ENCODE measurements around the gene COL5A2. TPM values are rescaled to one million over a fixed set of nuclear protein-coding genes. Genes with fewer than 3 reads are reported as not detected.

COL5A2 gene
- polyA plus RNA-seq, 1 donor from 2014 or later = 3.6 TPM

DNA sequence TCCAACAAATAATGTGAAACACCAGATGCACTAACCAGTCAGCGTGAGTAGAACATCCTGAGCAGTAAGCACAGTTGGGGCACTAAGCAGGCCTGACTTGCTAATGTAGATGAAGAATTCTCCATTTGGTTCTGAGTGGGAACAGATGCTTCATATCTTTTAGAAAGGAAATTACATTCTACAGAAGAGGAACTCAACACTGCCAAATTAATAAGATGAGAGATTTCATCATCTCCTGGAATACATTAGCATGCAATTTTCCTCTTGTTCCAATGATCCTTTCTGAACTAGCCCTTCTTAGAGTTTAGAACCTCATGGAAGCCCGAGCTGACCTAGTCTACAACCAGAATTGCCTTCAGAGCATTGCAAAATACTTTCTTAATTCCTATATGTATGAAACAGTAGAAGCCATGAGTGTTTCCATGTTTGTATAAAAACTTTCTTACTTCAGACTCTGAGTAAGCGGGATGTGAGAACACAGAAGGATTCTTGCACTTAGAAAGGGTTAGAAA lies 34.8 kb downstream of the COL5A2 start:
- Histone ChIP-seq H3K27ac (ENCODE audit: low read length) (no peak overlapping the region), H3K9ac (ENCODE audit: low read length) (no peak overlapping the region), H2AFZ (ENCODE audit: low read depth, low read length) (no peak overlapping the region), H3K36me3 (ENCODE audit: insufficient read depth, low read length) (no peaks in the 10 kb centered on the region), H3F3A (ENCODE audit: insufficient read depth, low read length, poor library complexity, severe bottlenecking) (no peaks in the 10 kb centered on the region), H3K4me2 (ENCODE audit: low read length) (no peak overlapping the region), H3K4me3 (ENCODE audit: low read length) (no peak overlapping the region), H4K20me1 (ENCODE audit: insufficient read depth) (no peaks in the 10 kb centered on the region), H3K27me3 (ENCODE audit: insufficient read depth, low read depth, low read length) (no peaks in the 10 kb centered on the region), H3K9me2 (ENCODE audit: insufficient read depth, low read length) (peaks cover 3% of the 10 kb centered on the region), H3K9me3 (ENCODE audit: low read length) (no peaks in the 10 kb centered on the region), H3K79me2 (replicated peaks; ENCODE audit: insufficient read depth, low read length) (no peaks in the 10 kb centered on the region)
- no peak for TF ChIP-seq EZH2 (IDR thresholded peaks at IDR 0.05; ENCODE audit: borderline replicate concordance, insufficient read depth, low read length, poor library complexity, severe bottlenecking)
- TF ChIP-seq MXI1 (conservative IDR thresholded peaks at IDR 0.05; ENCODE audit: poor library complexity, severe bottlenecking) = no peak
- TF ChIP-seq POLR2AphosphoS5 (IDR thresholded peaks at IDR 0.05) = no peak
- TF ChIP-seq EP300 (conservative IDR thresholded peaks at IDR 0.05; ENCODE audit: poor library complexity, severe bottlenecking) = no peak
- no peak for TF ChIP-seq TAF1 (IDR thresholded peaks at IDR 0.05; ENCODE audit: low read depth)

DNA sequence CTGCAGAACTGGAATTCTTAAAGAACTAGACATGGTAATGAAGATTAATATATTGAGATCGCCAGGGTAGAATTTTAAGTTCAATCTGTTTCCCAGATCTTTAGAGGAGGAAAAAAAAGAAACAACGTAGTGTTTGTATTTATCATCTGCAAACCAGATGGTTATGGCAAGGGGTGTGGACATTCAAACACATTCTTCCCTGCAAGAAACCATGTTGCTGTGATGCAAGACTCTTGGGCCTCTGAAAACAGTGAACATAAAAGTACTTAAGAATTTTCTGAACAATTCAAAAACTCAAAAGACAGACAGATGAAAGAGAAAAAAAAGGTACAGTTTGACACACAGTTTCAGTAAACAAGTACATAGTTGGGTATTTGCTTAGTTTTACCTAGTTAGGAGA lies 35.6 kb downstream of the COL5A2 start:
- H3K9me3 ChIP-seq (ENCODE audit: low read length) = no peaks in the 10 kb centered on the region
- H2AFZ ChIP-seq (ENCODE audit: low read depth, low read length) = no peak overlapping the region
- no peaks in the 10 kb centered on the region for H4K20me1 ChIP-seq (ENCODE audit: insufficient read depth)
- no peaks in the 10 kb centered on the region for H3K36me3 ChIP-seq (ENCODE audit: insufficient read depth, low read length)
- peaks cover 3% of the 10 kb centered on the region for H3K9me2 ChIP-seq (ENCODE audit: insufficient read depth, low read length)
- H3K79me2 ChIP-seq (replicated peaks; ENCODE audit: insufficient read depth, low read length) = no peaks in the 10 kb centered on the region
- no peak overlapping the region for H3K9ac ChIP-seq (ENCODE audit: low read length)
- H3K4me3 ChIP-seq (ENCODE audit: low read length) = no peak overlapping the region
- H3K27me3 ChIP-seq (ENCODE audit: insufficient read depth, low read depth, low read length) = no peaks in the 10 kb centered on the region
- H3K27ac ChIP-seq (ENCODE audit: low read length) = no peak overlapping the region
- no peaks in the 10 kb centered on the region for H3F3A ChIP-seq (ENCODE audit: insufficient read depth, low read length, poor library complexity, severe bottlenecking)
- no peak for TF ChIP-seq TAF1 (IDR thresholded peaks at IDR 0.05; ENCODE audit: low read depth)
- no peak for TF ChIP-seq RAD21 (conservative IDR thresholded peaks at IDR 0.05)
- TF ChIP-seq, protein P1, sequence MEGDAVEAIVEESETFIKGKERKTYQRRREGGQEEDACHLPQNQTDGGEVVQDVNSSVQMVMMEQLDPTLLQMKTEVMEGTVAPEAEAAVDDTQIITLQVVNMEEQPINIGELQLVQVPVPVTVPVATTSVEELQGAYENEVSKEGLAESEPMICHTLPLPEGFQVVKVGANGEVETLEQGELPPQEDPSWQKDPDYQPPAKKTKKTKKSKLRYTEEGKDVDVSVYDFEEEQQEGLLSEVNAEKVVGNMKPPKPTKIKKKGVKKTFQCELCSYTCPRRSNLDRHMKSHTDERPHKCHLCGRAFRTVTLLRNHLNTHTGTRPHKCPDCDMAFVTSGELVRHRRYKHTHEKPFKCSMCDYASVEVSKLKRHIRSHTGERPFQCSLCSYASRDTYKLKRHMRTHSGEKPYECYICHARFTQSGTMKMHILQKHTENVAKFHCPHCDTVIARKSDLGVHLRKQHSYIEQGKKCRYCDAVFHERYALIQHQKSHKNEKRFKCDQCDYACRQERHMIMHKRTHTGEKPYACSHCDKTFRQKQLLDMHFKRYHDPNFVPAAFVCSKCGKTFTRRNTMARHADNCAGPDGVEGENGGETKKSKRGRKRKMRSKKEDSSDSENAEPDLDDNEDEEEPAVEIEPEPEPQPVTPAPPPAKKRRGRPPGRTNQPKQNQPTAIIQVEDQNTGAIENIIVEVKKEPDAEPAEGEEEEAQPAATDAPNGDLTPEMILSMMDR (IDR thresholded peaks at IDR 0.05; ENCODE audit: poor library complexity, severe bottlenecking) = no peak
- TF ChIP-seq SMC3 (conservative IDR thresholded peaks at IDR 0.05; ENCODE audit: poor library complexity) = no peak
- TF ChIP-seq, protein P2, sequence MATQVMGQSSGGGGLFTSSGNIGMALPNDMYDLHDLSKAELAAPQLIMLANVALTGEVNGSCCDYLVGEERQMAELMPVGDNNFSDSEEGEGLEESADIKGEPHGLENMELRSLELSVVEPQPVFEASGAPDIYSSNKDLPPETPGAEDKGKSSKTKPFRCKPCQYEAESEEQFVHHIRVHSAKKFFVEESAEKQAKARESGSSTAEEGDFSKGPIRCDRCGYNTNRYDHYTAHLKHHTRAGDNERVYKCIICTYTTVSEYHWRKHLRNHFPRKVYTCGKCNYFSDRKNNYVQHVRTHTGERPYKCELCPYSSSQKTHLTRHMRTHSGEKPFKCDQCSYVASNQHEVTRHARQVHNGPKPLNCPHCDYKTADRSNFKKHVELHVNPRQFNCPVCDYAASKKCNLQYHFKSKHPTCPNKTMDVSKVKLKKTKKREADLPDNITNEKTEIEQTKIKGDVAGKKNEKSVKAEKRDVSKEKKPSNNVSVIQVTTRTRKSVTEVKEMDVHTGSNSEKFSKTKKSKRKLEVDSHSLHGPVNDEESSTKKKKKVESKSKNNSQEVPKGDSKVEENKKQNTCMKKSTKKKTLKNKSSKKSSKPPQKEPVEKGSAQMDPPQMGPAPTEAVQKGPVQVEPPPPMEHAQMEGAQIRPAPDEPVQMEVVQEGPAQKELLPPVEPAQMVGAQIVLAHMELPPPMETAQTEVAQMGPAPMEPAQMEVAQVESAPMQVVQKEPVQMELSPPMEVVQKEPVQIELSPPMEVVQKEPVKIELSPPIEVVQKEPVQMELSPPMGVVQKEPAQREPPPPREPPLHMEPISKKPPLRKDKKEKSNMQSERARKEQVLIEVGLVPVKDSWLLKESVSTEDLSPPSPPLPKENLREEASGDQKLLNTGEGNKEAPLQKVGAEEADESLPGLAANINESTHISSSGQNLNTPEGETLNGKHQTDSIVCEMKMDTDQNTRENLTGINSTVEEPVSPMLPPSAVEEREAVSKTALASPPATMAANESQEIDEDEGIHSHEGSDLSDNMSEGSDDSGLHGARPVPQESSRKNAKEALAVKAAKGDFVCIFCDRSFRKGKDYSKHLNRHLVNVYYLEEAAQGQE (IDR thresholded peaks at IDR 0.05; ENCODE audit: borderline replicate concordance) = no peak
- no peak for TF ChIP-seq MXI1 (conservative IDR thresholded peaks at IDR 0.05; ENCODE audit: poor library complexity, severe bottlenecking)
- no peak for TF ChIP-seq EP300 (conservative IDR thresholded peaks at IDR 0.05; ENCODE audit: poor library complexity, severe bottlenecking)
- no peak for TF ChIP-seq POLR2AphosphoS5 (IDR thresholded peaks at IDR 0.05)
- no peak overlapping the region for H3K4me2 ChIP-seq (ENCODE audit: low read length)
